Renal cortex interstitium (tissue), 11 donors: Measurements from ENCODE around the gene SRSF7. TPM values are rescaled to one million over a fixed set of nuclear protein-coding genes. Genes with fewer than 3 reads are reported as not detected.
"Not testable (repeated sequence)": the region's sequence is repeated elsewhere in the genome, so short reads cannot be mapped to it uniquely, and the experiment has no call there.

Experiments used
- DNase-seq, 11 donors: peaks; one replicate each; pipeline ENCODE4 v3.0.0-alpha.2; 2013; ENCODE audit warnings: low read depth in 9 of 11, low spot score in 4 of 11; ENCODE audit errors: extremely low read depth in 1 of 11
- polyA plus RNA-seq, 3 donors: library from polyadenylated mRNA; unstranded; fragments of 120-200 nt; gene quantifications; one replicate each; pipeline ENCODE4 v1.2.1, GENCODE V29; 2013; ENCODE audit not compliant: insufficient read length in 3 of 3

Gene SRSF7
- polyA plus RNA-seq, 3 donors, result 203 to 279 (median 243) TPM

- DNase-seq, result no peak
Measured at GRCh38 chr2:38778687-38779082, 27.5 kb upstream of the SRSF7 start.

DNA sequence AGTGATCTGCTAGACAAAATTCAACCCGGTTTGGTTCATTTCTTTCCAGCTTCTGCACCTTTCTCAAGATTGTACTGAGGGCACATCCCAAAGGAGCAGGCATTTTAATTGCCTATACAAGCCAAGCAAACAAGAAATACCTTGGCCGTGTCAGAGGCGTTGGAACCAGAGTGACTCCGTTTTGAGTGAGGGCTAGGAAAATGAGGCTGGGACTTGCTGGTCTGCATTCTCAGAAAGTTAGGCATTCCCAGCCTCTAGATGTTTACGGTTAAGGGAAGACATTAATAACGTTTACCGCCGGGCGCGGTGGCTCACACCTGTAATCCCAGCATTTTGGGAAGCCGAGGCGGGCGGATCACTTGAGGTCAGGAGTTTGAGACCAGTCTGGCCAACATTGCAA, 25.4 kb upstream of the SRSF7 start:
- DNase-seq, result no peak

DNA sequence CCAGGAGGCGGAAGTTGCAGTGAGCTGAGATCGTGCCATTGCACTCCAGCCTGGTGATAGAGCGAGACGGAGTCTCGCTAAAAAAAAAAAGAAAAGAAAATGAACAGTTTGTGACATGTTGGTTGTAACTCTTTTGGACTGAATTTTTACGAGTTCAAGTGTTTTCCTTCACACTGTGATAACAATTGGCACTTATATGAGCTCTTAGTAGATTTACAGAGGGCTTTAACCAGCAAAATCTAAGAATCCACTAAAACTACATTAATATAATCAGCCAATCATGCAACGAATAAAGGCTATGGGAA, 24.7 kb upstream of the SRSF7 start:
- DNase-seq, result no peak

DNA sequence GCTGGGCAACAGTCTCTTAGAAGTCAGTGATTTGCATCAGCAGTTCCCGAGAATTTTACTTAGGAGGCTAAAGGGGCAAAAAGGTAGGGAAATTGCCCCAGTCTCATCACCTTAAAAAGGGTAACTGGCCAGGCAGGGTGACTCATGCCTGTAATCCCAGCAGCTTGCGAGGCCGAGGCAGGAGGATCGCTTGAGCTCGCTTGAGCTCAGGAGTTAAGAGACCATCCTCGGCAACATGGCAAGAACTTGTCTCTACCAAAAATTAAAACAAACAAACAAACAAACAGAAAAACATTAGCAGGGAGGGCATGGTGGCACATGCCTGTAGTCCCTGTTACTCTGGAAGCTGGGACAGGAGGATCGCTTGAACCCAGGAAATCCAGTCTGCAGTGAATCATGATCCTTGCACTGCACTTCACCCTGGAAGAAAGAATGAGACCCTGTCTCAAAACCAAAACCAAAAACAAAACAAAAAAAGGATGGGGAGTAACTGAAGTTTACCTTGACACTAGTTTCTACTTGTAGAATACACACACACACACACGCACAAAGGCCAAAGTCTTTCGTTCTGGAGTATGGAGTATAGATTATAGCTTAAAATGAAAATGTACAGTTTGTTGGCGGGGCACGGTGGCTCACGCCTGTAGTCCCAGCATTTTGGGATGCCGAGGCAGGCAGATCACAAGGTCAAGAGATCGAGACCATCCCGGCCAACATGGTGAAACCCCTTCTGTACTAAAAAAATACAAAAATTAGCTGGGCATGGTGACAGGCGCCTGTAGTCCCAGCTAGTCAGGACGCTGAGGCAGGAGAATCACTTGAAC, 24.1 kb upstream of the SRSF7 start:
- DNase-seq, result no peak

DNA sequence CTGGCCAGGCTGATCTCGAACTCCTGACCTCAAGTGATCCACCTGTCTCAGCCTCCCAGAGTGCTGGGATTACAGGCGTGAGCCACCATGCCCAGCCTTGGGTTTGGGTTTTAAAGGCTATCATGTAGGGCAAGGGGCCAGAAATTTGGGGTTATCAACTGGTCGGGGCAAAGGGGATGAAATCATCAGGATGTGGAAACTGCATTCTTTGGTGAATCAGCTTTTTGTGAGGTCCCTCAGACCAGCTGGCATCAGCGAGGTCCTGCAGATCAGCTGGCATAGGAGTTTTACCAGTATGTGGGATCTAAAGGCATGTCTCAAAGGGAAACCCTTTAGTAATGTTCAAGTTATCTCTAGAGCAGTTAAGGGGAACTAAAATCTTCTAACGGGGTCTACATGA, 20.5 kb upstream of the SRSF7 start:
- no peak for DNase-seq

DNA sequence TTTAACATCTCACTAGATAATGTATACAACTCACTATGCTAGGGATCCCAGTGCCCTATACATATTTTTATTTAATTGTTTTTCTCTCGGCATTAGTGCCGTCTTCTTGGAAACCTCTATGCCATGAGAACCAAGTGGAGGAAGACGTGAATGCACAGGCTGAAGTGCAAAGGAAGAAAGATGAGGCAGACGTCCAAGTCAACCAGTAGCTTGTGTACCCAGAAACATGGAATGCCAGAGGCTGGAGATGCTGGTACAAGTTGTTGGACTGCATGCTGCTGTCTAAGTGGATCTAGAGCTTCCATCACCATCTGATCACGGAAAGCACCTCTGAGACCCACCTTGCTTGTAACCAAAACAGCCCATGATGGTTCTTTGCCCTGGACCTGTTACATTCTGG, 14.4 kb upstream of the SRSF7 start:
- DNase-seq, result no peak

GRCh38 chr2:38765149-38765548, 14.0 kb upstream of the SRSF7 start:
- DNase-seq, result no peak

GRCh38 chr2:38763728-38764127, 12.6 kb upstream of the SRSF7 start:
- DNase-seq, result no peak

- no peak for DNase-seq
Measured at GRCh38 chr2:38763228-38763627, 12.1 kb upstream of the SRSF7 start.

- not testable (repeated sequence) for DNase-seq
Measured at GRCh38 chr2:38755891-38756290, 4.7 kb upstream of the SRSF7 start.

DNA sequence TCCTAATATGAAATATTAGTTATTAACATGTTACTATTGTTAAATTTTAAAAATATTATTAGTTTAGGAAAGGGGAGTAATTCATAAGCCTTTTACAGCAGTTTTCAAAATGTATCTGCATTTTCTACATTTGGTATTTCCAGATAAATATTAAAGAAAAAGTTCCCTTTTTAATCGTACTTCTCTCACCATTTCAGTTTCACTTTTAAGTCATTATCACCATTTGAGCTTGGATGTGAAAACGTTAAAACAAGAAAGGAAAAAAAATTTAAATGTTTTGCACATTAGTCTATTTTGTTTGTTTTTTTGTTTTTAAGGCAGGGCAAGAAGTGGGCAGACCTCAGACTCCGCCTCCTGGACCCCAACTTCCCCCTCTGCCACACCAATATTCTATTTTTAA, 3.3 kb upstream of the SRSF7 start:
- no peak for DNase-seq

DNA sequence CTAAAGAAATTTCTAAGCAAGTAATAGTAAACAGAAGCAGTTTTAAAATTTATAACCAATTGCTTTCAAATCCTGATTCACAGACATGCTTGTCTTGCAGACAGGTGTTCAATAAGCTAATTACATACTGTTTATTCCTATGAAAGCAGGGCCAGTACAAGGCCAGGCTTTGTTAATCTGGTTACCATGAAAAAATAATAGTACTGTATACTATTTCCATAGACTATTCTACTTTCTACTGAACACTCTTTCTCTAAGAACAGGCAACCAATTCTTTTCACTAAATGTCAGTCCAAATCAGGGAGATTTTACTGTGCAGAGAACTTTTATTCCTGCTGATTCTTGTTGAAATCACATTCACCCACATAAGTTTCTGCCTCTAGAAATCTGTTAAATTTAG, 2.9 kb upstream of the SRSF7 start:
- DNase-seq, result no peak

DNA sequence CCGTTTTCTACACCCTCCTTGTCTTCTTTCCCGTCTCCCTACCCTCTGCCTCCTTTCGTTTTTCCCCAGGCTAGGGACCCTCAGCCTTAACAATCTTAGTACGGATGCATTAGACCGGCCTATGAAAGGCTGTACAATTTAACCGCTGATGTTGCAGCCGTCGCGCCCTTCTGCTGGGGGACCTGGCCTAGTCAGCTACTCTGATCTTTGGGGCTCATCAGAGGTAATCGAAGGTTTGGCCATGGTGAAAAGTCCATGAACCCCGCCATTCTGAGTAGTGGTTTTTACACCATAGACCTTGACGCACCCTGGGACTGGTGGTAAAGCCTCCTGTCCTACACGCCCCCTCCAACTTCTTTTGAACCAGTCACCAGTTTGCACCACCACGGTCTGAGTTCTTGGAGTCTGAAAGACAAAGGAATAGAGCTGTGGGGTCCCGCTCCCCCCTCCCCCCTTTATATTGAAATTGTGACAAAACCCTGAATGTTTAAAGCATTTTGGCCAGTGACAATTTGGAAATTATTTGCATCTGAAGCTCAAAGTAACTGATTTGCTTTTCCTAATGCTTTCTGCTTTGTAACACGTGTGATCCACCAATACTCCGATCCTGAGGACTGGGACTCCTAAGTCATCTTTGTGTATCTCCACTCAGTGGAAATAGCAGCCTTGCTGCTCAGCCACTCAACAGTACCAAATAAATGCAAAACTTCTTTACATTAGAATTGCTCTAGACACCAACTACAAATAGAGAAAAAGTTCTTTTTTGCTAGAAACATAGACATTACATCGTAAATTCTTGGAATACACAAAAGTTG, 642 bp upstream of the SRSF7 start:
- DNase-seq, result peak in 1 of 11 donors; percentile 26

- peak in 7 of 11 donors; percentile 28 to 59 (median 51) for DNase-seq
Measured at GRCh38 chr2:38750011-38750890, 910 bp downstream of the SRSF7 start.

- no peak for DNase-seq
Measured at GRCh38 chr2:38748943-38749804, 2.0 kb downstream of the SRSF7 start.

GRCh38 chr2:38748391-38748790, 2.8 kb downstream of the SRSF7 start:
- DNase-seq, result no peak

DNA sequence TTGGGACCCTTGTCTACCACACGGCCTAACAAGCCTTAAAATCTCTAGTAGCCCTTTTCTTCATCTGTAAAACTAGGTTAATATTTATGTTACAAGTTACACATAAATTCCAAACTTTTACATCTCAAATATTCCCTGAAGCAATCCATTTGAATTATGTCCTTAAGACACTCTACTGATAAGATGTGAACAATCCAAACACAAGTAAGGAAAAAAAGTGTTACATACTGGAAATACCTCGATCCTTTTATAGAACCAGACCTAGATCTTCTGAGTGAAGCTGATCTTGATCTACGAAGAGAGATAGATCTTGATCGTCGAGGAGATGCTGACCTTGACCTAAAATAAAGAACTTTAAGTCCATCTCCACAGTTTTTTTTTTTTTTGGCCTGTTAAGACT, 3.3 kb downstream of the SRSF7 start:
- DNase-seq, result no peak

GRCh38 chr2:38747007-38747424, 4.1 kb downstream of the SRSF7 start:
- DNase-seq, result no peak

DNA sequence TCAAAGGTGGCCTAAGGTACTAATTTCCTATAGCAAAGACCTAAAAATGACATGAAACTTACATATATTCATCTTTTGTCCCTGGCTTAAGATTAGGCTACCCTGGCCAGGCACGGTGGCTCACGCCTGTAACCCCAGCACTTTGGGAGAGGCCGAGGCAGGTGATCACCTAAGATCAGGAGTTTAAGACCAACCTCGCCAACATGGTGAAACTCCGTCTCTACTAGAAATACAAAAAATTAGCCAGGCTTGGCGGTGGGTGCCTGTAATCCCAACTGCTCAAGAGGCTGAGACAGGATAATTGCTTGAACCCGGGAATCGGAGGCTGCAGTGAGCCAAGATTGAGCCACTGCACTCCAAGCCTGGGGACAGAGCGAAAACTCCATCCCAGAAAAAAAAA, 5.9 kb downstream of the SRSF7 start:
- DNase-seq, result no peak
